Stimulated activated CD8-positive, alpha-beta memory T cell treated with anti-CD3 and anti-CD28 coated beads, Interleukin-12 subunit alpha, Interleukin-12 subunit beta, amount 100 ng/mL, for 24 hours (primary cell): Measurements from ENCODE around the gene INPP1.
"Not testable (repeated sequence)": the region's sequence is repeated elsewhere in the genome, so short reads cannot be mapped to it uniquely, and the experiment has no call there.

Experiments used
- DNase-seq: peaks from one replicate; pipeline ENCODE4 v3.0.0-alpha.2; 2020; ENCODE audit errors: extremely low read depth

The INPP1 gene

DNA sequence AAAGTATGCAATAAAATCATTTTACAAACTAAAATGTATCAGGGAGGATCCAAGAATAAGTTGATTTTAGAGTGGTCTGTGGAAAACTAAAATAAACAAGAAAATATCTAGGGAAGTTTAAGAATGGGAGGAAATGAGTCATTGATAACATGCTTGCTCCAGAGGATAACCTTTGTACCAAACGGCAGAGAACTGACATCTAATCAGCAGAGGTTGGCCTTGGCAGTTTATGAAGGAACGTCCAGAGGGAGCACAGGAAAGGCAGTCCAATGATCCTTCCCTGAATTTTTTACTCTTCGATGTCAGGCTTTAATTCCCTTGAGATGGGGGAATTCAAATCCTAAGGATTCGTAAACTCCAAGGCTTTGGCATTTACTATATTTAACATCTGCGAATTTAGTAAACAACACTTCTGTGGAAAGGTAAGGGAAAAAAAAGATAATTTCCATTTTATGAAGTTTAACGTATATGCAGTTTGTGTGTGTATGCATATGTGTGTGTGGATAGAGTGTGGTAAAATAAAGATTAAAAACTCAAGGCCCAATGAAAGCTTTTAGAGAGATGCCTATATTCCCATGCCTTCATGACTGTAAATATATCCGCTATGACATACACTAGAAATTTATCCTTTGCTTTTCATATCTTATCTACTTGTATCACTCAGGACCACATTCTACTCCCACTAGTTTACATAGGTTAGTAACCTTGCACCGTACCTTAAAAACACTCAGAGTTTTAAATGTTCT, 8.7 kb upstream of the INPP1 start:
- no peak for DNase-seq

DNA sequence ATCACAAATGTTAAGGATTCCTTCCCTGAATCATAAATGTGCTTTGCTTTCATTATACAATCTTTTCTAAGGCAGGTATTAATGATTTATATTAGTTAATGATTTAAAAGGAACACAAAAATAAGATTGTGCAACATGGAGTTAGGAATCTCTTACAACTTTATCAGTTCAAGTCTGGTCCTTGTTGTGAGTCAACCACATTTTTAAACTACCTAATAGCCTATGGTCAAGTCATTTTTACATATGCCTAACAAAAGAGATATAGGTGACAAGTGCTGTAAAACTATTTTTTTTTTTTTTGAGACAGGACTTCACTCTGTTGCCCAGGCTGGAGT, 8.2 kb upstream of the INPP1 start:
- DNase-seq, result no peak

DNA sequence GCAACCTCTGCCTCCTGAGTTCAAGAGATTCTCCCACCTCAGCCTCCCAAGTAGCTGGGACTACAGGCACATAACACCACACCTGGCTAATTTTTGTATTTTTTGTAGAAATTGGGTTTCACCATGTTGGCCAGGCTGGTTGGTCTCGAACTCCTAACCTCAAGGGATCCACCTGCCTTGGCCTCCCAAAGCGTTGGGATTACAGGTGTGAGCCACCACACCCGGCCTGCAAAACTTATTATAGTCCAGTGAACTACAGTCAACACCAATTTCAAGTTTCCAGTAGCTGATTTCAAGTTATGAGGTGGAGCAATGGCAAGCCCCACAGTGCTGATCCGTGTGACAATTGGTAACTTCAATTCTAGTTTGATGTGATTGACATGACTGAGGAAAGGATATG, 7.8 kb upstream of the INPP1 start:
- not testable (repeated sequence) for DNase-seq

DNA sequence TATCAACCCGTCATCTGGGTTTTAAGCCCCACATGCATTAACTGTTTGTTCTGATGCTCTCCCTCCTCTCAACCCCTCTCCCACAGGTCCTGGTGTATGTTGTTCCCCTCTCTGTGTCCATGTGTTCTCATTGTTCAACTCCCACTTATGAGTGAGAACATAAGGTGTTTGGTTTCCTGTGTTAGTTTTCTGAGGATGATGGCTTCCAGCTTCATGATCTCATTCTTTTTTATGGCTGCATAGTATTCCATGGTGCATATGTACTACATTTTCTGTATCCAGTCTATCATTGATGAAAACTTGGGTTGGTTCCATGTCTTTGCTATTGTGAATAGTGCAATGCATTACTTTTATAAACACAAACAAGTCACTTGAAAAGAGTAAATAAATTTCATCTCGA, 7.0 kb upstream of the INPP1 start:
- DNase-seq, result no peak

DNA sequence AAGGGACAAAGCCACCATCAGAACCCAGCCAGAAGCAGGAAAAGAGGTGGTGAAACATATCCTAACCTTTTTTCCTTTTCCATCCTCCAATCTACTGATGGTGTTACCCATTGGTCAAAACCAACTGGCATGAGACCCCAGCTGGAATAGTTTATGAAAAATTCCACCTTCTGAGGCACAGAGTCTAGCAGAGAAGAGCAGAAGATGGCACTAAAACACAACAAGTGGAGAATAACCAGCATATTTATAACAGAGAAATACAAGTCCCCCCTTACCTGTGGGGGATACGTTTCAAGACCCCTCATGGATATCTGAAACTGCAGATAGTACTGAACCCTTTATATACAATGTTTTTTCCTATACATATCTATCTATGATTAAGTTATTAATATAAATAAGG, 4.9 kb upstream of the INPP1 start:
- no peak for DNase-seq

DNA sequence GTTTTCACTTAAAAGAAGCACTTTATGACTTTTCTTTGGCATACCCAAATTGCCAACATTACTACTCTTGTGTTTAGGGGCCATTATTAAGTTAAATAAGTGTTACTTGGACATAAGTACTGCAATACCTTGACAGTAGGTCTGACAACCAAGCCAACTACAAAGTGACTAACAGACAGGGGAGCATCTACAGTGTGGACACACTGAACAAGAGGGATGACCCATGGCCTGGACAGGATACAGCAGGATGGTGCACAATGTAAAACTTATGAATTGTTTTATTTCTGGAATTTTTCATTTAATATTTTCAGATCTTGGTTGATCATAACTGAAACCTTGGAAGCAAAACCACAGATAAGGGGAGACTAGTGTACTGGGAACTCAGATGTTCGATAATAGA, 4.0 kb upstream of the INPP1 start:
- no peak for DNase-seq

DNA sequence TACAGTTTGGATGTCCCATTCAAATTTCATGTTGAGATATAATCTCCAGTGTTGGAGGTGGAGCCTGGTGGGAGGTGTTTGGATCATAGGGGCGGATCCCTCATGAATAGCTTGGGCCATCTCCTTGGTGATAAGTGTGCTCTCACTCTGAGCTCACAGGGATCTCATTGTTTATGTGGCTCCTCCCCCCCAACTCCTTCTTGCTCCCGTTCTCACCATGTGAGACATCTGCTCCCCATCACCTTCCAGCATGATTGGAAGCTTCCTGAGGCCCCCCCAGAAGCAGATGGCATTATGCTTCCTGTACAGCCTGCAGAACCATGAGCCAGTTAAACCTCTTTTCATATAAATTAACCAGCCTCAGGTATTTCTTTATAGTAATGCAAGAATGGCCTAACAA, 3.0 kb upstream of the INPP1 start:
- no peak for DNase-seq

DNA sequence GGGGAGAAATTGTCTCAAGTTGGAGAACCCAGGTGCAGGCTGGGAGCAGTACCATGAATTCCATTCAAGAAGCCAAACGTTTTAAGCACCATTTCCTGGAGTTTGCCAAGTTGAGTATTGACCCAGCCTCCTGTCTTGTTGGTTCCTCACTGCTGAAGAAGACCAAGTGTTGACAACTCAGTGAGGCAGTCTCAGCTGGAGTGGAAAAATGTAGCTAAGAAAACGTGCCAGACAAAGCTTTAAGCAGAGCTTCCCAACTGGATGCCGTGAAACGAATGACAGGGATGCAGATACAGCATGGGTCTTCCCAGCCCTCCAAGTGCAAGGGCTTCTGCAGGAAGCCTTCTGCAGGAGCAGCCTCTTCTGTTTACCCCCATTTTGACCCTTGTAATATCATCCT, 778 bp upstream of the INPP1 start:
- no peak for DNase-seq

DNA sequence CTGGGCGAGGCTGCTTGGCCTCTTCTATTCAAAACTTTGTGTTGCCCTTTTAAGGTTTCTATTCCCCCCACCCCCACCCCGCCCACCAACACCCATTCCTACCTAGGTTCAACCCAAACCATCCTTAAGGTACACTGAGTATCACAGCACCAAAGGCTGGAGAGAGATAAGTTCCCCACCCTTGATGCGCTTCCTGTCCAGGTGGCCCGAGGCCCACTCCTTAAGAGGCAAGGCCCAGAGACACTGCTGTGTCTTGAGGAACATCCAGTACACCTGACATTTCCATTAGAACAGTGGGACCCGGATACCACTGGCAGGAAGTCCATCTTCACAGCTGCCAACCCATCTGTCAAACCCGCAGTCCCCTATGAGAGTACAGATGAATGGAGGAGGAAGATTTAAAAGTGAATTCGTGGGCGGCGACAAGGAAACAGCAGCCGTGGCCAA, 277 bp upstream of the INPP1 start:
- no peak for DNase-seq

DNA sequence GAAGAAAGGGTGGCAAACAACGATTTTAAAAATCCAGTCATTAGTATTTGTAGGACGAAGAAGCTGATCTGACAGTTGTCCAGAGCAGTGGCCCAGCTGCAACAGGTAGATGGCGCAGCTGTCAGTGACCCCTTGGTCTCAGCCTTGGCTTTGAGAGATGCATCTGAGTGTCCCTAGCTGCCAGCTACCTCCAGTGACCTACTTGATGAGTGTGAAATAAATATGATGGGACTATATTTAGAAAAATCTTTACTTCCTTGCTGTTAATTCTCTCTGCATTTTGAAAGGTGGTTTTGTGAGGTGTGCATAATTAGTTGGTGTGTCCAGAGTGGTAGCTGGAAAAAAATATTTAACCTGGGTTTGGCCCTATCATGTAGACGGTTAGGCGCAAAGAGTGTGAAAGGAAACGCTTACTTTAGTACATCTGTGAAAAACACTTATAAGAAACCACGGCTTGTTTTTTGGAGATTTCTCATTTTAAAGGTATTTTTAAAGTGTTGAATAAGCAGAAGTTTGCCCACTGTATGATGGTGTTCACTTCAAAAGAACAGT, 963 bp downstream of the INPP1 start:
- no peak for DNase-seq

DNA sequence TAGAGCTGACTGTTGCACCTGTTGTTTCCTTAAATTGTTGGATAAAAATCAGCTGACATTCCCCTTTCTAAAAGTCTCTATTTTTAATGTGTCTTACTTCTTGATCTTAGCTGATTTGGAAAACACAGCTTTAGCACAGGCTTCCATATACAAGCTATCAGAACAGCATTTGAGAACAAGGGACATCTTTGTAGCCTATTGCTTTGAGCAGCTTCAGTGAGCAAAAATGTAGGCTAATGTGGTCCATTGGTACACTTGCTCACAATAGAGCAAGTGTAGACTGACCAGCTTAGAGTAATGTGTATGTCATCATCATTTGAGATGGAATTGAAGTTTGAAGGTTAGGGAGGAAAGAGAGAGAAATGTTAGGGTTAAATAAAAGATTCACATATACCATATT, 7.0 kb downstream of the INPP1 start:
- DNase-seq, result no peak

DNA sequence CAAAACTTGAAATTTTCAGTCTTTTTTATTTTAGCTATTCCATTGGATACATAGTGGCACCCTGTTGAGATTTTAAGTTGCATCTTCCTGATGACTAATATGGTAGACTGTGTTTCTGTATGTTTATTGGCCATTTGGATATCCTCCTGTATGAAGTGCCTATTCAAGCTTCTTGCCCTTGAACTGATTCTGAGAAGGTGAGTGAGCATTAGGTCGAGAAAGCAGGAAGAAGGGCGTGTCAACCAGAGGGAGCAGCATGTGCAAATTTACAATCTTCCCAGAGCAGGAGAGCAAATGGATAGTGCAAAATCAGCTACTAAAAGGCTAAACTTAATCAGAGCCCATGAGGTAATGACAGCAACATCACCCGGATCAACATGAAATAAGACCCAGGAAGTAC, 8.6 kb downstream of the INPP1 start:
- no peak for DNase-seq

DNA sequence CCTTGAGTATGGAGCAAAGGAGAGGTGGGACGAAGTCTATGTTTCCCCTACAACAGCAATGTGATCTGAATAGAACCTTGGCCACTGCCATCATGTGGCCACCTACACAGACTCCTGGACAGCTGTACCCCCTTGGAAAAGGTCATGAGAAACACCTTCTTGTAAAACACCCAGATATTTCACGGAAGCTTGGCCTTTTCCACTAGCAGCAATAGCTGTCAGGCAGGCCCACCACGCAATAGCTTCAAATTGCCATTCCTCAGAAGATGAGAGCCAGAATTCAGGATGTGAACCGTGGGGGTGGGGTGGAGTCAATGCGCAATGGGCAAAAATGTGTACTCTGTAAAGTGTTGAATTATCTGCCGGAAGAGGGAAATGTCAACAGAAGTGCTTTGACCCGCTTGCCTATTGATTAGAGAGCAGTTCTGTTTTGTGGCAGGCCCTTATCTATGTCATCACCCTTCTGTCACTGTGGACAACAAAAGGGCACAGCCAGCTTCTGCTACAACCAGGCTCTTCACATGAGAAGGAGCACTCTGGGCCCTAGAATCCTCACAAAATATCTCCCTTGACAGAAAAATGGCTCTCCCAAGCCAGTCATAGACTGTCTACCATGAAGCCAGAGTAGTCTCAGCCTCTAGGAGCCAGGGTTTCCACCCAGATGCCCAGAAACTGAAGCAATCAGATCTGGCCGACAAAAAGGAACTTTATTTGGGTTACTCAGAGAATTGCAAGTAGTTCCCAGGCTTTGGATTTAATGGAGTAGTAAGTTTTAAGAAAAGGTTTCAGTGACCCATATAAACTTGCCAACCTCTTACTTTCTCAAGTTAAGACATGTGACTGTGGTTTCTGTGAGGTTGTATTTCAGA, 9.5 kb downstream of the INPP1 start:
- no peak for DNase-seq

DNA sequence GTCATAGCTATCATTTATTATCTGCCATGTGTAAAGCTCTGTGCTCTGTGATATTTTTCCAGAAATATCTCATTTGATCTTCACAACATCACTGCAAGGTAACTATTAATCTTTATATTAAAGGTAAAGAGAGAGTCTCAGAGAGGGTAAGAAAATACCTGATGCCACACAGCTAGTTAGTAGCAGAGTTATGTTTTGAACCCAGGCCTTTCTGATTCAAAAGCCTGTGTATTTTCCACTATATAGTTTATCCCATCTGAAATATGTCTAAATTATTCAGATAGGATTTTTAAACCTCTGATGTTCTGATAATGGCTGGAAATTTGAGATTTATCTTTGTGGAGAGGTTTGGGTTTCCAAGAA, 10.1 kb downstream of the INPP1 start:
- DNase-seq, result no peak

DNA sequence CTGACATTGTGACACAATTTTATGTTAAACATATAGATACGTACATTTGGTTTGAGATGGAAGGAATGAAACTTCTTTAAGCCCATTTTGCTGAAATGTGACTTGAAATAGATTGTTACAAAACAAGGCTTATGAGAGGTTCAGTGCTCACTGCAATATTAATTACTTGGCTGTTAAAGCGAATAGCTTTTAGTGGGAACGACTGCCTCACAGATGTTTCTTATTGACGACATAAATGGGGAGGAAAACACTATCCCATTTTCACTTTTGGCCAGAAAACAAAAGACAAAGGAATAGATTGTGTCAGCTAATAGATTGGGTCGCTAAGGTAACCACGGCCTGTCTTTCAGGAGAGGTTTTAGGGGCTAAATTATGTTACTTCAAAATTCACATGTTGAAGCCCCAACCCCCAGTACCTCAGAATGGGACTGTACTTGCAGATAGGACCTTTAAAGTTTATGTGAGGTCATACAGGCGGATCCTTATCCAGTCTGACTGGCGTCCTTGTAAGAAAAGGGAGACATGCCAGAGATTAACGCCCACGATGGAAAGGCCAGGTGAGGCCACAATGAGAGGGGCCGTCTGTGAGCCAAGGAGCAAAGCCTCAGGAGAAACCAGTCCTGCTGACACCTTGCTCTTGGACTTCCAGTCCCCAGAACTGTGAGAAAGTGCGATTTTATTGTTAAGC, 10.8 kb downstream of the INPP1 start:
- no peak for DNase-seq

DNA sequence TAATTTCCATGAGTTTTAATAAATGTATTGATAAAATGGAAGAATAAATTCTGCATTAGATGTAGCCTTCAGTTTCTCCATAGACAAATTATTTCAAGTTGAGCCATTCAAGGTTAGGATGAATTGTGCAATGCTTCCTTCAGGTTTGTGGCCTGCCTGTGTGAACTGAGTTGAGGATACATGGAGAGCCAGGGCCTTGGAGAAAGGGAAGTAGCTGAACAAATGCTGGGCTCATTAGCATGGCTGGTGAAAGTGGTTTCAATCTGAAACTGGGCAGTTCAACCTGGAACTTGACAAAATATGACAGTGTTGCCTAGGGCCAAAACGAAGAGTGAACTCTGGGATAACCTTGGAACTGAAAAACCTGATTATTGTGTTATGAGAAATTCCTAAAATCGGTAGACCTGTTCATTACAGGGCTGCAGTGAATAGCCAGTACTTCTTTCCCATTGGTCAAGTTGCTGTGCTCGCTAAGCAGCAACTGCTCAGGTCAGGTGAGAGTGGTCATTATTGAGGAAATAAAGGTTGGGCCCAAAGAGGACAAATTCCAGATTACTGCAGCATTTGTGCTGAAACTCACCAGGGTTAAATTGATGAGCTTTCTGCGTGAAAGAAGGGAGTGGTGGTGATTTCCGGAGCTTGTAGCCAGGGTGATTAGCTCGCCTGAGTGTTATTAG, 12.7 kb downstream of the INPP1 start:
- DNase-seq, result no peak

DNA sequence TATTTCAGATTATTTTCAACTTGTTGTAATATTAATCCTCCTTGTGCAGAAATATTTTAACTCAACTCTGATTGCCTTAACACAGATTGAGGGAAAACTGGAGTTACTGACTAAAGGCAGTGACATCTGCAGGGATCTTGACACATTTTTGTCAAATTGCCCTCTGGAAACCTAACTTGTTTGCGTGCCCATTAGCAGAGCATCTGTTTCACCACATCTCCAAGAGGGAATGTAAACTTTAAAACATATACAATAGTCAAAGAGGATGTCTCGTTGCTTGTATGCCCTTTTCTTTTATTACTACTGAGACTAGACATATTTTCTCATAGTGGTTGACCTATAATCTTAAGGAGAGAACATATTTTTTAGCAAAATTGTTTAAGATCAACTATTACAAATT, 14.2 kb downstream of the INPP1 start:
- DNase-seq, result no peak

DNA sequence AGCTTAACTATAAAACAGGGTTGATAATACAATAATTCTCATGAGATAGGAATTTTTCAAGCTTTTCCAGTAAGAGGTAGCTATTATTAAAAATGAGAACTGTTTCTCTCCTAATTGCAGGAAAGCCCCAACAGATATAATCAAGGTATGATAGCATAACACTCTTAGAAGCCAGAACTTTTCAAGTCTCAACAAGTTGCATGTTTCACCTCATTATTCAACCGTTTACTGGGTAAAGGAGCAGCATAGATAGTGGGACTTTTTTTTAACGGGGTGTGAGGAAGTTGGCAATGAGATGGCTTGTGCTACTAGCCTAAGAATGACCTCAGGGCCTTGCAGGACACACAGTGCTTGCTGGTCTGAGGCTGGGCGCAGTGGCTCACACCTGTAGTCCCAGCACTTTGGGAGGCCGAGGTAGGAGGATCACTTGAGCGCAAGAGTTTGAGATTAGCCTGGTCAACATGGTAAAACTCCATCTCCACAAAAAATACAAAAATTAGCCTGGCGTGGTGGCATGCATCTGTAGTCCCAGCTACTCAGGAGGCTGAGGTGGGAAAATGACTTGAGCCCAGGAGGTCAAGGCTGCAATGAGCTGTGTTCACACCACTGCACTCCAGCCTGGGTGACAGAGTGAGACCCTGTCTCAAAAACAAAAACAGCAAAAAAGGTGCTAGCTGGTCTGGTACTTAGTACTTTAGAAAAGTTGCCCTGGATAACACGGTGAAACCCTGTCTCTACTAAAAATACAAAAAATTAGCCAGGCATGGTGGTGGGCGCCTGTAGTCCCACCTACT, 15.5 kb downstream of the INPP1 start:
- not testable (repeated sequence) for DNase-seq

DNA sequence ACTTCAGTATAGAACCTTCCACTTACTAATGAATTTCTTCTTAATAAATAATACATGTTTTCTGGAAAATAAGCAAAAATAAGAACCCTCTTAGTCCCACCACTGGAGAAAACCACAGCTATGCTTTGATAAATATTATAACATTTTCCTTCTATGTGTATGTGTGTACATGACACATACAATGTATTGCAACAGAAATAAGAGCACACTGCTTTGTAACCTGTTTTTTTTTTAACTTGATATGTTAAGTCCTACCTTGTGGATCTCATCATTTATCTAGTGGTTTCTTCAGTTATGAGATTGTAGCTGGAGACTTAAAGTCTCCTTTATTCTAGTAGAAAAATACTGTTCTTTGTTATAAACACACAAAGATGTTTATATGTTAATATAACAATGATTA, 17.2 kb downstream of the INPP1 start:
- DNase-seq, result no peak

DNA sequence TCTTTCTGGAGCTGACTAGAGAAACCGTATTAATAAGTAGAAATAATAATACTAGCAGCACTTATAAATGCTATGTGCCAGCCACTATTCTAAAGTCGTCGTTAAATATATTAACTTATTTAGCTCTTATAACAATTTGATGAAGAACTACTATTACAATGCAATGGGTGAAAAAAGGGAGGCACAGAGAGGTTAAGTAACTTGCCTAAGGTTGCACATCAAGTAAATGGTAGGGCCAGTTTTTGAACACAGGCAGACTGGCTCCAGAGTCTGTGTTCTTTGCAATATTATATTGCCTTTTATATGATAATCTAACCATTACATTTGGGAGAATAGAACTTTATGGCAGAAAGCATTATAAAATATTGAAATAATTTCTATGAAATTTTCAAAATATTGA, 17.6 kb downstream of the INPP1 start:
- no peak for DNase-seq

DNA sequence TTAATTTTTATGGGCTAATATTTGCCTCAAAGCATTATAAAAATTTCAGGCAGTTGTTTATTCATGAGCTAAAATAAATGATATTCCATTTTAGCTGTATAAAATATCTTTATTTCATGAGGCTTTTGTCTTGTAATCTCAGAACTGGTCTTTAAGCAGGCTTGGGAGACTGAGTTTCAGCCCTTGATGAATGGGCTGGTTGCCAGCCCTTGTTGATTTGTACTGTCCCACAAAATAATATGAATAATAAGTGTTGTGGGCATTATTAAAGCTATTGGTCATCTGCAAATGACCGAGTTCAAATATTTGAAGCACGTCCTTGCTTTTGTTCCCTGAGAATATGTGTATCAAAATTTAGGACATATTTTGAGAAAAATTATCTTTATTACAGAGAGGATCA, 18.2 kb downstream of the INPP1 start:
- DNase-seq, result no peak
